GM12878 (cell line): ENCODE data around the gene FZD10. TPM values are rescaled to one million over a fixed set of nuclear protein-coding genes. Genes with fewer than 3 reads are reported as not detected.

ENCODE experiments used
- ATAC-seq: fragments of 200-7000 bp; cut with Tn5 transposase; 3 replicates; pipeline ENCODE4 v1.9.1; 2020; ENCODE audit warnings: mild to moderate bottlenecking, moderate library complexity
- BruUV-seq: library from RNA; stranded (reverse); fragments of 400-500 nt; replicated peaks from 2 replicates; lab custom pipeline; 2021; lab: Mats Ljungman, UMichigan
- CTCF ChIA-PET: fragments of 300-600 bp; sonication (Branson Sonifier 250); formaldehyde crosslinking; extraction: SDS; loops from one replicate; lab custom pipeline; 2021; ENCODE audit warnings: inconsistent platforms; lab: Yijun Ruan, JAX
- POLR2A ChIA-PET: fragments of 350-600 bp; formaldehyde crosslinking; extraction: SDS; loops from one replicate; lab custom pipeline; 2021; ENCODE audit warnings: inconsistent platforms; lab: Charles Lee
- RAD21 ChIA-PET: fragments of 300-600 bp; sonication (Branson Sonifier 250); formaldehyde crosslinking; loops from one replicate; lab custom pipeline; 2023; ENCODE audit warnings: antibody characterized with exemption; ENCODE audit not compliant: unreplicated experiment; lab: Charles Lee
- SMC1A ChIA-PET: fragments of 300-600 bp; sonication (Branson Sonifier 250); formaldehyde crosslinking; loops from one replicate; lab custom pipeline; 2023; ENCODE audit not compliant: unreplicated experiment, uncharacterized antibody; lab: Charles Lee
- DNase-seq: peaks from one replicate; pipeline ENCODE4 v3.0.0-alpha.2; 2011; ENCODE audit warnings: low read depth, low spot score
- FAIRE-seq: peaks from 3 replicates; lab custom pipeline; 2011; peaks lifted over from hg19 to GRCh38; lab: Jason Lieb, UNC
- H2AFZ ChIP-seq: 2 replicates; pipeline ENCODE4 v1.6.0; 2011; ENCODE audit warnings: low read depth, low read length, control low read depth; ENCODE audit not compliant: control insufficient read depth
- H3K27ac ChIP-seq: 2 replicates; pipeline ENCODE4 v1.5.1; 2011; ENCODE audit warnings: control low read depth; ENCODE audit not compliant: control insufficient read depth, insufficient read depth
- H3K27me3 ChIP-seq, 2 experiments: replicated peaks in 1 of 2; 2 replicates each; pipeline versions ENCODE4 v1.6.0 to v1.6.1; 2011; ENCODE audit warnings: low read length in 1 of 2; ENCODE audit not compliant: control insufficient read depth in 2 of 2, insufficient read depth in 2 of 2
- H3K36me3 ChIP-seq, 2 experiments: 2 replicates each; pipeline ENCODE4 v1.5.1; 2011; ENCODE audit warnings: low read length in 1 of 2; ENCODE audit not compliant: control insufficient read depth in 2 of 2, insufficient read depth in 2 of 2
- H3K4me1 ChIP-seq: 2 replicates; pipeline ENCODE4 v1.6.1; 2011; ENCODE audit warnings: mild to moderate bottlenecking, low read length, moderate library complexity, mixed read lengths; ENCODE audit not compliant: control insufficient read depth, insufficient read depth
- H3K4me2 ChIP-seq: 2 replicates; pipeline ENCODE4 v1.6.0; 2011; ENCODE audit warnings: control low read depth; ENCODE audit not compliant: control insufficient read depth, insufficient read depth
- H3K4me3 ChIP-seq: fragments of 200-600 bp; sonication (generic); 2 replicates; pipeline ENCODE4 v1.5.1; 2016
- H3K79me2 ChIP-seq: 2 replicates; pipeline ENCODE4 v1.6.0; 2011; ENCODE audit warnings: low read length; ENCODE audit not compliant: control insufficient read depth, insufficient read depth
- H3K9ac ChIP-seq: 2 replicates; pipeline ENCODE4 v1.8.0; 2011; ENCODE audit warnings: low read length, control low read depth, mixed read lengths; ENCODE audit not compliant: control insufficient read depth, insufficient read depth
- H3K9me3 ChIP-seq: replicated peaks from 3 replicates; pipeline ENCODE4 v1.5.1; 2011; ENCODE audit warnings: mild to moderate bottlenecking, low read length; ENCODE audit not compliant: control insufficient read depth, insufficient read depth
- H4K20me1 ChIP-seq: 2 replicates; pipeline ENCODE4 v1.6.0; 2011; ENCODE audit not compliant: control insufficient read depth, insufficient read depth
- CBX3 ChIP-seq: fragments of 200-600 bp; sonication (generic); IDR thresholded peaks from 2 replicates; pipeline ENCODE4 v1.6.1; 2016; ENCODE audit warnings: low read depth, borderline replicate concordance
- CREB1 ChIP-seq: IDR thresholded peaks from 2 replicates; pipeline ENCODE4 v1.6.1; 2012; ENCODE audit warnings: low read depth, mild to moderate bottlenecking, inconsistent platforms
- CREM ChIP-seq: IDR thresholded peaks from 2 replicates; pipeline ENCODE4 v1.6.1; 2014; ENCODE audit warnings: antibody characterized with exemption, low read depth
- EZH2 ChIP-seq: IDR thresholded peaks from 2 replicates; pipeline ENCODE4 v1.6.1; 2012; ENCODE audit warnings: low read depth, mild to moderate bottlenecking, control low read depth, inconsistent platforms, low read length, borderline replicate concordance; ENCODE audit not compliant: control insufficient read depth
- FOXM1 ChIP-seq: IDR thresholded peaks from 2 replicates; pipeline ENCODE4 v1.6.1; 2012; ENCODE audit warnings: low read depth, mild to moderate bottlenecking, inconsistent platforms, low read length, moderate library complexity
- NFIC ChIP-seq: IDR thresholded peaks from 2 replicates; pipeline ENCODE4 v1.6.1; 2012; ENCODE audit warnings: low read depth, mild to moderate bottlenecking, inconsistent platforms, low read length, moderate library complexity
- POLR2A ChIP-seq: IDR thresholded peaks from 2 replicates; pipeline ENCODE4 v1.6.1; 2011; ENCODE audit warnings: low read depth, mild to moderate bottlenecking, low read length
- RB1 ChIP-seq: fragments of 450-650 bp; formaldehyde crosslinking; IDR thresholded peaks from 2 replicates; pipeline ENCODE4 v1.6.1; 2017; ENCODE audit warnings: mild to moderate bottlenecking, borderline replicate concordance
- STAT3 ChIP-seq: IDR thresholded peaks from 2 replicates; pipeline ENCODE4 v1.6.1; 2011; ENCODE audit warnings: low read depth, low read length, improper control_type of control experiment
- USF1 ChIP-seq: IDR thresholded peaks from 2 replicates; pipeline ENCODE4 v1.6.1; 2011; ENCODE audit warnings: borderline replicate concordance, low read depth, mild to moderate bottlenecking, moderate library complexity, mixed read lengths, low read length; ENCODE audit not compliant: insufficient read depth; ENCODE audit errors: extremely low read length
- YBX1 ChIP-seq: fragments of 450-650 bp; IDR thresholded peaks from 2 replicates; pipeline ENCODE4 v1.6.1; 2016; ENCODE audit warnings: antibody characterized with exemption
- ZNF207 ChIP-seq: fragments of 450-650 bp; IDR thresholded peaks from 2 replicates; pipeline ENCODE4 v1.6.1; 2014; ENCODE audit warnings: antibody characterized with exemption, mild to moderate bottlenecking, borderline replicate concordance
- WGBS: methylation state at CpG from one replicate; pipeline ENCODE4 v1.1.6; 2016; ENCODE audit warnings: low lambda C conversion rate; ENCODE audit not compliant: insufficient replicate concordance, insufficient coverage; ENCODE audit errors: missing lambda C conversion rate; 5-methylcytosine and 5-hydroxymethylcytosine counted together
- in situ Hi-C: fragments of 300-500 bp; cut with MboI; formaldehyde crosslinking; loops from 9 replicates; pipeline ENCODE4 v1.14.3; 2018; ENCODE audit warnings: mixed read lengths
- intact Hi-C: fragments of 100-400 bp; cut with micrococcal nuclease; formaldehyde crosslinking; loops from one replicate; pipeline ENCODE4 v1.14.2; 2022; ENCODE audit not compliant: unreplicated experiment
- polyA plus RNA-seq, 11 experiments: library from polyadenylated mRNA; depleted of rRNA in 4 of 11; unstranded in 6 of 11; stranded (reverse) in 5 of 11; fragments of >200 nt; fragmentation: Nextera tagmentation in 4 of 11; fragmentation: Illumina TruSeq in 1 of 11; extraction: Ambion mirVana in 4 of 11; extraction: Trizol in 1 of 11; gene quantifications; 1 replicate in 1 of 11; 2 replicates in 10 of 11; pipeline versions ENCODE4 v1.2.1 to v1.2.3, GENCODE V29; 2011 to 2016; ENCODE audit warnings: inconsistent platforms in 2 of 11, missing spikeins in 2 of 11, low read depth in 1 of 11
- total RNA-seq, 4 experiments: library from RNA; depleted of rRNA in 3 of 4; stranded (reverse); fragments of >200 nt in 3 of 4; fragmentation: Illumina TruSeq in 1 of 4; extraction: Trizol in 1 of 4; gene quantifications; 2 replicates each; pipeline versions ENCODE4 v1.2.1 to v1.2.3, GENCODE V29; 2013 to 2021

FZD10 gene
- total and polyA plus RNA-seq, 10 of the 15 experiments (the other 5 are each of a cell fraction or from before 2014, with no cell fraction given), result not detected

GRCh38 chr12:130185455-130186391, 23.5 kb downstream of the FZD10 start:
- ChIA-PET RAD21 (no interaction called here), CTCF (no interaction called here), POLR2A (no interaction called here), SMC1A (no interaction called here)
- H3K36me3 ChIP-seq, result no peaks in the 10 kb centered on the region
- intact Hi-C loops, result no loop called here
- BruUV-seq, result no TSS peak
- H4K20me1 ChIP-seq, result no peaks in the 10 kb centered on the region
- H3K27me3 ChIP-seq, result no peaks in the 10 kb centered on the region
- FAIRE-seq, result no peak
- no peak overlapping the region for H3K4me3 ChIP-seq
- H3K27ac ChIP-seq, result no peak overlapping the region
- in situ Hi-C loops, result no loop called here
- H3K9me3 ChIP-seq, result no peaks in the 10 kb centered on the region
- WGBS, result 62% methylated on average over 30 of the region's 30 CpGs
- H3K4me2 ChIP-seq, result no peak overlapping the region
- no peak overlapping the region for H2AFZ ChIP-seq
- no peak overlapping the region for H3K9ac ChIP-seq
- H3K4me1 ChIP-seq, result no peaks in the 10 kb centered on the region
- no peak for DNase-seq
- ATAC-seq, result no peak
- no peaks in the 10 kb centered on the region for H3K79me2 ChIP-seq
- TF ChIP-seq RB1, result no peak
- no peak for TF ChIP-seq EZH2
- TF ChIP-seq ZNF207, result no peak
- TF ChIP-seq USF1, result no peak
- TF ChIP-seq STAT3, result no peak
- TF ChIP-seq NFIC, result no peak
- TF ChIP-seq FOXM1, result no peak
- TF ChIP-seq CREM, result no peak
- no peak for TF ChIP-seq YBX1
- TF ChIP-seq CBX3, result no peak
- TF ChIP-seq POLR2A, result no peak
- no peak for TF ChIP-seq CREB1
